Measurements from ENCODE around the gene EML6. TPM values are rescaled to one million over a fixed set of nuclear protein-coding genes. Genes with fewer than 3 reads are reported as not detected.

EML6 gene
- total and polyA plus RNA-seq, 2 of the 8 experiments (the other 6 are each of a cell fraction or from before 2014, with no cell fraction given), result 1.2 to 1.6 TPM

DNA sequence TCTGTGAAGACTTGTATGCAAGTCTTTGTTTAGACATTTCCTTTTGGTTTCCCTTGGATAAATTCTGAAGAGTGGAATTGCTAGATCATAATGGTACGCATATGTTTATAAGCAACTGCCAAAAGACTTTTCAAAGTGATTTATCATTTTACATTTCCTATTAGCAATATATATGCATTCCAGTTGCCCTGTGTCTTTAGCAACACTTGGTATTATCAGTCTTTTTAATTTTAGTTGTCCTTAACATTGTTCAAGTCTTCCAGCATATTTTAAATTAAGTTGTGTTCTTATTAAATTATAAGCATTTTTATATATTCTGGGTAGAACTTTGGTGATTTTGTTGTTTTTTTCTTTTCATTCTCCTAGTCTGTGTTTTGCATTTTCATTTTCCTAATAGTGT lies 81.8 kb downstream of the EML6 start (continued):
- TF ChIP-seq BCL11A (IDR thresholded peaks at IDR 0.05; ENCODE audit: low read depth in 2 of 2, low read length in 2 of 2) (no peak), TAF1 (IDR thresholded peaks at IDR 0.05; ENCODE audit: low read depth, low read length) (no peak), CREB1 (IDR thresholded peaks at IDR 0.05) (no peak), GTF2F1 (IDR thresholded peaks at IDR 0.05; ENCODE audit: borderline replicate concordance, low read depth, low read length) (no peak)
- TF ChIP-seq, protein P1, sequence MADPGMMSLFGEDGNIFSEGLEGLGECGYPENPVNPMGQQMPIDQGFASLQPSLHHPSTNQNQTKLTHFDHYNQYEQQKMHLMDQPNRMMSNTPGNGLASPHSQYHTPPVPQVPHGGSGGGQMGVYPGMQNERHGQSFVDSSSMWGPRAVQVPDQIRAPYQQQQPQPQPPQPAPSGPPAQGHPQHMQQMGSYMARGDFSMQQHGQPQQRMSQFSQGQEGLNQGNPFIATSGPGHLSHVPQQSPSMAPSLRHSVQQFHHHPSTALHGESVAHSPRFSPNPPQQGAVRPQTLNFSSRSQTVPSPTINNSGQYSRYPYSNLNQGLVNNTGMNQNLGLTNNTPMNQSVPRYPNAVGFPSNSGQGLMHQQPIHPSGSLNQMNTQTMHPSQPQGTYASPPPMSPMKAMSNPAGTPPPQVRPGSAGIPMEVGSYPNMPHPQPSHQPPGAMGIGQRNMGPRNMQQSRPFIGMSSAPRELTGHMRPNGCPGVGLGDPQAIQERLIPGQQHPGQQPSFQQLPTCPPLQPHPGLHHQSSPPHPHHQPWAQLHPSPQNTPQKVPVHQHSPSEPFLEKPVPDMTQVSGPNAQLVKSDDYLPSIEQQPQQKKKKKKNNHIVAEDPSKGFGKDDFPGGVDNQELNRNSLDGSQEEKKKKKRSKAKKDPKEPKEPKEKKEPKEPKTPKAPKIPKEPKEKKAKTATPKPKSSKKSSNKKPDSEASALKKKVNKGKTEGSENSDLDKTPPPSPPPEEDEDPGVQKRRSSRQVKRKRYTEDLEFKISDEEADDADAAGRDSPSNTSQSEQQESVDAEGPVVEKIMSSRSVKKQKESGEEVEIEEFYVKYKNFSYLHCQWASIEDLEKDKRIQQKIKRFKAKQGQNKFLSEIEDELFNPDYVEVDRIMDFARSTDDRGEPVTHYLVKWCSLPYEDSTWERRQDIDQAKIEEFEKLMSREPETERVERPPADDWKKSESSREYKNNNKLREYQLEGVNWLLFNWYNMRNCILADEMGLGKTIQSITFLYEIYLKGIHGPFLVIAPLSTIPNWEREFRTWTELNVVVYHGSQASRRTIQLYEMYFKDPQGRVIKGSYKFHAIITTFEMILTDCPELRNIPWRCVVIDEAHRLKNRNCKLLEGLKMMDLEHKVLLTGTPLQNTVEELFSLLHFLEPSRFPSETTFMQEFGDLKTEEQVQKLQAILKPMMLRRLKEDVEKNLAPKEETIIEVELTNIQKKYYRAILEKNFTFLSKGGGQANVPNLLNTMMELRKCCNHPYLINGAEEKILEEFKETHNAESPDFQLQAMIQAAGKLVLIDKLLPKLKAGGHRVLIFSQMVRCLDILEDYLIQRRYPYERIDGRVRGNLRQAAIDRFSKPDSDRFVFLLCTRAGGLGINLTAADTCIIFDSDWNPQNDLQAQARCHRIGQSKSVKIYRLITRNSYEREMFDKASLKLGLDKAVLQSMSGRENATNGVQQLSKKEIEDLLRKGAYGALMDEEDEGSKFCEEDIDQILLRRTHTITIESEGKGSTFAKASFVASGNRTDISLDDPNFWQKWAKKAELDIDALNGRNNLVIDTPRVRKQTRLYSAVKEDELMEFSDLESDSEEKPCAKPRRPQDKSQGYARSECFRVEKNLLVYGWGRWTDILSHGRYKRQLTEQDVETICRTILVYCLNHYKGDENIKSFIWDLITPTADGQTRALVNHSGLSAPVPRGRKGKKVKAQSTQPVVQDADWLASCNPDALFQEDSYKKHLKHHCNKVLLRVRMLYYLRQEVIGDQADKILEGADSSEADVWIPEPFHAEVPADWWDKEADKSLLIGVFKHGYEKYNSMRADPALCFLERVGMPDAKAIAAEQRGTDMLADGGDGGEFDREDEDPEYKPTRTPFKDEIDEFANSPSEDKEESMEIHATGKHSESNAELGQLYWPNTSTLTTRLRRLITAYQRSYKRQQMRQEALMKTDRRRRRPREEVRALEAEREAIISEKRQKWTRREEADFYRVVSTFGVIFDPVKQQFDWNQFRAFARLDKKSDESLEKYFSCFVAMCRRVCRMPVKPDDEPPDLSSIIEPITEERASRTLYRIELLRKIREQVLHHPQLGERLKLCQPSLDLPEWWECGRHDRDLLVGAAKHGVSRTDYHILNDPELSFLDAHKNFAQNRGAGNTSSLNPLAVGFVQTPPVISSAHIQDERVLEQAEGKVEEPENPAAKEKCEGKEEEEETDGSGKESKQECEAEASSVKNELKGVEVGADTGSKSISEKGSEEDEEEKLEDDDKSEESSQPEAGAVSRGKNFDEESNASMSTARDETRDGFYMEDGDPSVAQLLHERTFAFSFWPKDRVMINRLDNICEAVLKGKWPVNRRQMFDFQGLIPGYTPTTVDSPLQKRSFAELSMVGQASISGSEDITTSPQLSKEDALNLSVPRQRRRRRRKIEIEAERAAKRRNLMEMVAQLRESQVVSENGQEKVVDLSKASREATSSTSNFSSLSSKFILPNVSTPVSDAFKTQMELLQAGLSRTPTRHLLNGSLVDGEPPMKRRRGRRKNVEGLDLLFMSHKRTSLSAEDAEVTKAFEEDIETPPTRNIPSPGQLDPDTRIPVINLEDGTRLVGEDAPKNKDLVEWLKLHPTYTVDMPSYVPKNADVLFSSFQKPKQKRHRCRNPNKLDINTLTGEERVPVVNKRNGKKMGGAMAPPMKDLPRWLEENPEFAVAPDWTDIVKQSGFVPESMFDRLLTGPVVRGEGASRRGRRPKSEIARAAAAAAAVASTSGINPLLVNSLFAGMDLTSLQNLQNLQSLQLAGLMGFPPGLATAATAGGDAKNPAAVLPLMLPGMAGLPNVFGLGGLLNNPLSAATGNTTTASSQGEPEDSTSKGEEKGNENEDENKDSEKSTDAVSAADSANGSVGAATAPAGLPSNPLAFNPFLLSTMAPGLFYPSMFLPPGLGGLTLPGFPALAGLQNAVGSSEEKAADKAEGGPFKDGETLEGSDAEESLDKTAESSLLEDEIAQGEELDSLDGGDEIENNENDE (IDR thresholded peaks at IDR 0.05; ENCODE audit: insufficient replicate concordance, low read length), result no peak
- TF ChIP-seq, protein P2, sequence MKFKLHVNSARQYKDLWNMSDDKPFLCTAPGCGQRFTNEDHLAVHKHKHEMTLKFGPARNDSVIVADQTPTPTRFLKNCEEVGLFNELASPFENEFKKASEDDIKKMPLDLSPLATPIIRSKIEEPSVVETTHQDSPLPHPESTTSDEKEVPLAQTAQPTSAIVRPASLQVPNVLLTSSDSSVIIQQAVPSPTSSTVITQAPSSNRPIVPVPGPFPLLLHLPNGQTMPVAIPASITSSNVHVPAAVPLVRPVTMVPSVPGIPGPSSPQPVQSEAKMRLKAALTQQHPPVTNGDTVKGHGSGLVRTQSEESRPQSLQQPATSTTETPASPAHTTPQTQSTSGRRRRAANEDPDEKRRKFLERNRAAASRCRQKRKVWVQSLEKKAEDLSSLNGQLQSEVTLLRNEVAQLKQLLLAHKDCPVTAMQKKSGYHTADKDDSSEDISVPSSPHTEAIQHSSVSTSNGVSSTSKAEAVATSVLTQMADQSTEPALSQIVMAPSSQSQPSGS (IDR thresholded peaks at IDR 0.05; ENCODE audit: low read length), result no peak
